ENCODE measurements around the gene TSSK2. TPM values are rescaled to one million over a fixed set of nuclear protein-coding genes. Genes with fewer than 3 reads are reported as not detected.

TSSK2 gene
- polyA plus RNA-seq, 1 donor (not counting 4 experiments of a cell fraction or from before 2014, with no cell fraction given) = not detected

DNA sequence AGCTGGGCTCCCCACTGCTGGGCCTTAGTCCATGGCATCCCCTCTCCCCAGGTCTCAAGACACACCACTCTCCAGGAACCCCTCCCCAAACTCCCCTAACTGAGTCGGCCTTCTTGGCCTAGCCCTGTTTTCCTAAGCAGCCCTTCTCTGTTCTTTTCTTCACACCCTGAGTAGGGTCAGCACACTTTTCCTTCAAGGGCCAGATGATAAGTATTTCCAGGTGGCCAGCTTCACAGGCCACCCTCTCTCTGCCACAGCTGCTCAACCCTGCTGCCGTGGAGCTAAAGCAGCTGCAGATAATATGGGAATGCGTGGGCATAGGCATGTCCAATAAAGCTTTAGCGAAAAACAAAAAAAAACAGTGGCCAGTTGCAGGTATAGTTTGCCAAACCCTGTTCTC is 33.0 kb upstream of the TSSK2 start:
- Histone ChIP-seq H2AFZ (ENCODE audit: control insufficient read depth, low read length) (no peak overlapping the region), H3K79me2 (ENCODE audit: control insufficient read depth, insufficient read depth, low read length) (peaks cover 55% of the 10 kb centered on the region), H3K27me3 (ENCODE audit: control insufficient read depth, extremely low read depth, insufficient read depth, low read length) (no peaks in the 10 kb centered on the region), H3K4me2 (ENCODE audit: control insufficient read depth, extremely low read depth, insufficient read depth, low read depth, low read length) (no peak overlapping the region), H3K9me1 (ENCODE audit: control insufficient read depth, extremely low read depth, insufficient read depth, low read length) (peaks cover 4% of the 10 kb centered on the region), H3K9me3 (ENCODE audit: control insufficient read depth, low read depth, low read length) (no peaks in the 10 kb centered on the region), H3K4me3 (ENCODE audit: control insufficient read depth in 2 of 3, extremely low read depth in 1 of 3, insufficient read depth in 2 of 3, low read depth in 1 of 3, low read length in 3 of 3) (no peak overlapping the region), H4K20me1 (ENCODE audit: control insufficient read depth, extremely low read depth, insufficient read depth, low read length) (peaks cover 16% of the 10 kb centered on the region), H3K36me3 (ENCODE audit: control insufficient read depth in 2 of 2, extremely low read depth in 1 of 2, insufficient read depth in 2 of 2, low read length in 2 of 2) (no peaks in the 10 kb centered on the region), H3K4me1 (ENCODE audit: control insufficient read depth, extremely low read depth, insufficient read depth, low read length) (peaks cover 9% of the 10 kb centered on the region), H3K9ac (ENCODE audit: control insufficient read depth, extremely low read depth, insufficient read depth, low read length) (no peak overlapping the region), H3K27ac (ENCODE audit: control insufficient read depth, insufficient read depth, low read length) (no peak overlapping the region)
- DNase-seq (ENCODE audit: low read depth, low spot score) = no peak
- TF ChIP-seq, protein P1, sequence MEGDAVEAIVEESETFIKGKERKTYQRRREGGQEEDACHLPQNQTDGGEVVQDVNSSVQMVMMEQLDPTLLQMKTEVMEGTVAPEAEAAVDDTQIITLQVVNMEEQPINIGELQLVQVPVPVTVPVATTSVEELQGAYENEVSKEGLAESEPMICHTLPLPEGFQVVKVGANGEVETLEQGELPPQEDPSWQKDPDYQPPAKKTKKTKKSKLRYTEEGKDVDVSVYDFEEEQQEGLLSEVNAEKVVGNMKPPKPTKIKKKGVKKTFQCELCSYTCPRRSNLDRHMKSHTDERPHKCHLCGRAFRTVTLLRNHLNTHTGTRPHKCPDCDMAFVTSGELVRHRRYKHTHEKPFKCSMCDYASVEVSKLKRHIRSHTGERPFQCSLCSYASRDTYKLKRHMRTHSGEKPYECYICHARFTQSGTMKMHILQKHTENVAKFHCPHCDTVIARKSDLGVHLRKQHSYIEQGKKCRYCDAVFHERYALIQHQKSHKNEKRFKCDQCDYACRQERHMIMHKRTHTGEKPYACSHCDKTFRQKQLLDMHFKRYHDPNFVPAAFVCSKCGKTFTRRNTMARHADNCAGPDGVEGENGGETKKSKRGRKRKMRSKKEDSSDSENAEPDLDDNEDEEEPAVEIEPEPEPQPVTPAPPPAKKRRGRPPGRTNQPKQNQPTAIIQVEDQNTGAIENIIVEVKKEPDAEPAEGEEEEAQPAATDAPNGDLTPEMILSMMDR (optimal IDR thresholded peaks at IDR 0.05 in 1 of 3, IDR thresholded peaks at IDR 0.05 in 1 of 3, conservative IDR thresholded peaks at IDR 0.05 in 1 of 3; ENCODE audit: extremely low read depth in 1 of 3, insufficient read depth in 2 of 3, low read length in 3 of 3) = no peak
- no peak for TF ChIP-seq EZH2 (IDR thresholded peaks at IDR 0.05; ENCODE audit: low read length)
- FAIRE-seq = no peak
- dilution Hi-C loops (cut with MboI; ENCODE audit: extremely low pct_ligation_motif_present, low sequenced_read_pairs) = no loop called here

DNA sequence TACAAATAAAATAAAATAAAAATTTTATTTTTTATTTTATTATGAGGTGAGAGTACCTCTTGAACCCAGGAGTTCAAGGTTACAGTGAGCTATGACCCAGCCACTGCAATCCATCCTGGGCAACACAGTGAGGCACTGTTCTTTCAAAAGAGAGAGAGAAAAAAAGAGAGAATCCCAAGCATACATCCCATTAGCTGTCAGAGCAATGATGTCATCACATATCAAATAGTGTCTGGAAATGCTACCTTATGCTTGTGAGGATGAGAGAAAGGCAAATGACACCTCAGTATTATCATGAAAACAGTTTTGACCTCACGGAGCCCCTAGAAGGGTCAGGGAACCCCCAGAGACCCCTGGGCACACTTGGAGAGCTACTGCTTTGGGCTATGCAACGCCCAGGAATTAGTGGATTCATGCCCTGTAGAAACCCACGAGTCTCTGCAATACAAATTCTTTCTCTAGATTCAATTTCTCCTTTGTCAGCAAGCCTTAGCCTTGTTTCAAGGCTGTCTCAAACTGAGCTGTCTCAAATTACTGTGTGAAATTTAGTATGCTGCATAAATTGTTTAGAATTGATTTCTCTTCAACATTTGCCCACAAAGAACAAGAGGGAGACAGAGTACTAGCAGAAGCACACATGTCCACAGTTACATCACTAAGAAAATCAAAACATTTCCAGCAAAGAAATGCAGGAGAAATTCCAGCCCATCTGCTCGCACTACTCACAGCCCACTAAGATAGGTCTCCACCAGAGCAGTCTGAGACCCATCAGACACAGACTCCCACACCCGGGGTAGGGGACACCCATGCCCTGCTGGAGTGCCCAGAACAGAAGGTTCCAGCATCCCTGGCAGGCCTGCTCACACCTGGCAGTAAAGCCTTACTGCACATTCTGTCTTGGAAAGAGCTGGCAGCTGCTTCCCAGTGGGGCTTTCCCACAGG is 27.0 kb upstream of the TSSK2 start:
- Histone ChIP-seq H3K79me2 (ENCODE audit: control insufficient read depth, insufficient read depth, low read length) (peaks cover 85% of the 10 kb centered on the region), H3K36me3 (ENCODE audit: control insufficient read depth in 2 of 2, extremely low read depth in 1 of 2, insufficient read depth in 2 of 2, low read length in 2 of 2) (peaks cover 1 to 10% of the 10 kb centered on the region in 2 experiments), H3K4me1 (ENCODE audit: control insufficient read depth, extremely low read depth, insufficient read depth, low read length) (peaks cover 10% of the 10 kb centered on the region), H3K27me3 (ENCODE audit: control insufficient read depth, extremely low read depth, insufficient read depth, low read length) (no peaks in the 10 kb centered on the region), H3K9me3 (ENCODE audit: control insufficient read depth, low read depth, low read length) (no peaks in the 10 kb centered on the region), H3K4me3 (ENCODE audit: control insufficient read depth in 2 of 3, extremely low read depth in 1 of 3, insufficient read depth in 2 of 3, low read depth in 1 of 3, low read length in 3 of 3) (no peak overlapping the region), H4K20me1 (ENCODE audit: control insufficient read depth, extremely low read depth, insufficient read depth, low read length) (peaks cover 41% of the 10 kb centered on the region), H2AFZ (ENCODE audit: control insufficient read depth, low read length) (no peak overlapping the region), H3K4me2 (ENCODE audit: control insufficient read depth, extremely low read depth, insufficient read depth, low read depth, low read length) (no peak overlapping the region), H3K27ac (ENCODE audit: control insufficient read depth, insufficient read depth, low read length) (no peak overlapping the region), H3K9ac (ENCODE audit: control insufficient read depth, extremely low read depth, insufficient read depth, low read length) (no peak overlapping the region), H3K9me1 (ENCODE audit: control insufficient read depth, extremely low read depth, insufficient read depth, low read length) (peaks cover 4% of the 10 kb centered on the region)
- TF ChIP-seq, protein P1 (optimal IDR thresholded peaks at IDR 0.05 in 1 of 3, IDR thresholded peaks at IDR 0.05 in 1 of 3, conservative IDR thresholded peaks at IDR 0.05 in 1 of 3; ENCODE audit: extremely low read depth in 1 of 3, insufficient read depth in 2 of 3, low read length in 3 of 3) = no peak
- no peak for TF ChIP-seq EZH2 (IDR thresholded peaks at IDR 0.05; ENCODE audit: low read length)
- DNase-seq (ENCODE audit: low read depth, low spot score) (no peak), FAIRE-seq (no peak)
- dilution Hi-C loops (cut with MboI; ENCODE audit: extremely low pct_ligation_motif_present, low sequenced_read_pairs) = no loop called here

Data from keratinocyte (primary cell).